GM18907 (cell line): ENCODE results near the gene ADAM12.
"Not testable (repeated sequence)": the region's sequence is repeated elsewhere in the genome, so short reads cannot be mapped to it uniquely, and the experiment has no call there.

ENCODE experiments used
- ATAC-seq: cut with Tn5 transposase; IDR thresholded peaks from one replicate; pipeline ENCODE4 v1.9.1; 2021; ENCODE audit warnings: mild to moderate bottlenecking, moderate library complexity; ENCODE audit not compliant: unreplicated experiment

The ADAM12 gene

GRCh38 chr10:125999694-126000093, 388.6 kb downstream of the ADAM12 start:
- ATAC-seq, result no peak

- ATAC-seq, result no peak
Measured at GRCh38 chr10:125997586-125997985, 390.7 kb downstream of the ADAM12 start.

- ATAC-seq, result no peak
Measured at GRCh38 chr10:125995726-125996304, 392.5 kb downstream of the ADAM12 start.

GRCh38 chr10:125994601-125995000, 393.7 kb downstream of the ADAM12 start:
- no peak for ATAC-seq

GRCh38 chr10:125992254-125992653, 396.0 kb downstream of the ADAM12 start:
- no peak for ATAC-seq

- no peak for ATAC-seq
Measured at GRCh38 chr10:125991392-125991791, 396.9 kb downstream of the ADAM12 start.

GRCh38 chr10:125990974-125991373, 397.3 kb downstream of the ADAM12 start:
- ATAC-seq, result no peak

GRCh38 chr10:125989791-125990190, 398.5 kb downstream of the ADAM12 start:
- ATAC-seq, result no peak

GRCh38 chr10:125985557-125986240, 402.6 kb downstream of the ADAM12 start:
- ATAC-seq, result no peak

- ATAC-seq, result no peak
Measured at GRCh38 chr10:125984865-125985495, 403.3 kb downstream of the ADAM12 start.

GRCh38 chr10:125984346-125984745, 403.9 kb downstream of the ADAM12 start:
- ATAC-seq, result no peak

GRCh38 chr10:125983656-125984055, 404.6 kb downstream of the ADAM12 start:
- ATAC-seq, result no peak

- no peak for ATAC-seq
Measured at GRCh38 chr10:125983161-125983560, 405.1 kb downstream of the ADAM12 start.

- peak; percentile 73 for ATAC-seq
Measured at GRCh38 chr10:125982260-125982948, 405.9 kb downstream of the ADAM12 start.

GRCh38 chr10:125980521-125981035, 407.7 kb downstream of the ADAM12 start:
- ATAC-seq, result no peak

GRCh38 chr10:125979976-125980375, 408.3 kb downstream of the ADAM12 start:
- ATAC-seq, result no peak

GRCh38 chr10:125976960-125977605, 411.2 kb downstream of the ADAM12 start:
- no peak for ATAC-seq

- not testable (repeated sequence) for ATAC-seq
Measured at GRCh38 chr10:125970077-125970630, 418.1 kb downstream of the ADAM12 start.

GRCh38 chr10:125967533-125967932, 420.7 kb downstream of the ADAM12 start:
- ATAC-seq, result no peak

- ATAC-seq, result no peak
Measured at GRCh38 chr10:125964558-125964957, 423.7 kb downstream of the ADAM12 start.
